ENCODE data around the gene SORCS1. TPM values are rescaled to one million over a fixed set of nuclear protein-coding genes. Genes with fewer than 3 reads are reported as not detected.

SORCS1 gene
- total RNA-seq, 1 experiment from 2014 or later = not detected

- H3K9me3 ChIP-seq (ENCODE audit: control insufficient read depth in 1 of 2, insufficient read depth in 1 of 2, low read depth in 1 of 2, low read length in 2 of 2) = peaks cover 25 to 54% of the 10 kb centered on the region in 2 experiments; a peak in 2 of 4 replicates
- no TSS peak for BruUV-seq (replicated peaks)
- no peaks in the 10 kb centered on the region for H3K9me2 ChIP-seq (ENCODE audit: insufficient read depth)
- DNase-seq (ENCODE audit: low read depth, low spot score) = no peak
- H3K4me2 ChIP-seq (ENCODE audit: low read length) = no peak overlapping the region
- POLR2A ChIA-PET = no interaction called here
- no peak overlapping the region for H3K9ac ChIP-seq (ENCODE audit: low read length)
- H3K27ac ChIP-seq (ENCODE audit: low read depth, low read length) = no peak overlapping the region
- CTCF ChIA-PET = no interaction called here
- H3K4me3 ChIP-seq (replicated peaks in 1 of 2; ENCODE audit: low read depth in 1 of 2, low read length in 2 of 2) = no peak overlapping the region
- H3K79me2 ChIP-seq (ENCODE audit: insufficient read depth, low read length) = no peaks in the 10 kb centered on the region
- RAD21 ChIA-PET (ENCODE audit: low non-redundant PET in 1 of 2, low total read pairs in 2 of 2, uncharacterized antibody in 2 of 2, unreplicated experiment in 2 of 2) = no interaction called here
- no peaks in the 10 kb centered on the region for H3K4me1 ChIP-seq (ENCODE audit: control insufficient read depth in 1 of 2, insufficient read depth in 2 of 2, low read length in 2 of 2)
- no peak overlapping the region for H2AFZ ChIP-seq (ENCODE audit: low read depth, low read length, poor library complexity, severe bottlenecking)
- ATAC-seq = no peak
- intact Hi-C loops (cut with micrococcal nuclease) = no loop called here
- TF ChIP-seq RAD21 (IDR thresholded peaks at IDR 0.05; ENCODE audit: low read depth) = no peak
- no peak for TF ChIP-seq TCF7L2 (IDR thresholded peaks at IDR 0.05; ENCODE audit: borderline replicate concordance, extremely low read depth, insufficient read depth, insufficient read length)
- TF ChIP-seq SP1 (IDR thresholded peaks at IDR 0.05; ENCODE audit: low read depth) = no peak
- H3K36me3 ChIP-seq (ENCODE audit: control insufficient read depth in 1 of 2, insufficient read depth in 2 of 2, low read length in 2 of 2) = no peaks in the 10 kb centered on the region
- no peaks in the 10 kb centered on the region for H3K27me3 ChIP-seq (ENCODE audit: insufficient read depth, low read length)
- H4K20me1 ChIP-seq (ENCODE audit: insufficient read depth) = no peaks in the 10 kb centered on the region
These were observed 486 bp upstream of the SORCS1 start for GRCh38 chr10:107164992-107165391.

- intact Hi-C loops (cut with micrococcal nuclease) = no loop called here
- CTCF ChIA-PET = no interaction called here
- Histone ChIP-seq H3K4me3 (replicated peaks in 1 of 2; ENCODE audit: low read depth in 1 of 2, low read length in 2 of 2) (no peak overlapping the region), H2AFZ (ENCODE audit: low read depth, low read length, poor library complexity, severe bottlenecking) (no peak overlapping the region), H3K9me2 (ENCODE audit: insufficient read depth) (no peaks in the 10 kb centered on the region), H3K9ac (ENCODE audit: low read length) (no peak overlapping the region), H3K79me2 (ENCODE audit: insufficient read depth, low read length) (no peaks in the 10 kb centered on the region), H3K27ac (ENCODE audit: low read depth, low read length) (no peak overlapping the region), H3K9me3 (ENCODE audit: control insufficient read depth in 1 of 2, insufficient read depth in 1 of 2, low read depth in 1 of 2, low read length in 2 of 2) (peaks cover 27 to 51% of the 10 kb centered on the region in 2 experiments; a peak in 2 of 4 replicates), H3K4me2 (ENCODE audit: low read length) (no peak overlapping the region), H3K27me3 (ENCODE audit: insufficient read depth, low read length) (no peaks in the 10 kb centered on the region), H3K36me3 (ENCODE audit: control insufficient read depth in 1 of 2, insufficient read depth in 2 of 2, low read length in 2 of 2) (no peaks in the 10 kb centered on the region), H3K4me1 (ENCODE audit: control insufficient read depth in 1 of 2, insufficient read depth in 2 of 2, low read length in 2 of 2) (no peaks in the 10 kb centered on the region), H4K20me1 (ENCODE audit: insufficient read depth) (no peaks in the 10 kb centered on the region)
- BruUV-seq (replicated peaks) = no TSS peak
- ATAC-seq (no peak), DNase-seq (ENCODE audit: low read depth, low spot score) (no peak)
- POLR2A ChIA-PET = no interaction called here
- RAD21 ChIA-PET (ENCODE audit: low non-redundant PET in 1 of 2, low total read pairs in 2 of 2, uncharacterized antibody in 2 of 2, unreplicated experiment in 2 of 2) = no interaction called here
- TF ChIP-seq ELF1 (IDR thresholded peaks at IDR 0.05; ENCODE audit: borderline replicate concordance, low read depth) (no peak), MAX (IDR thresholded peaks at IDR 0.05) (no peak), JUND (IDR thresholded peaks at IDR 0.05) (no peak), POLR2A (IDR thresholded peaks at IDR 0.05; ENCODE audit: borderline replicate concordance, extremely low read depth, insufficient read depth, insufficient read length) (no peak), ATF3 (IDR thresholded peaks at IDR 0.05) (no peak), SP1 (IDR thresholded peaks at IDR 0.05; ENCODE audit: low read depth) (no peak), SRF (IDR thresholded peaks at IDR 0.05; ENCODE audit: low read depth) (no peak), EZH2phosphoT487 (IDR thresholded peaks at IDR 0.05; ENCODE audit: borderline replicate concordance) (no peak), ZNF274 (IDR thresholded peaks at IDR 0.05; ENCODE audit: low read depth, low read length) (no peak), POLR2AphosphoS5 (IDR thresholded peaks at IDR 0.05; ENCODE audit: low read depth, low read length) (no peak), EGR1 (IDR thresholded peaks at IDR 0.05; ENCODE audit: low read depth) (no peak), REST (IDR thresholded peaks at IDR 0.05; ENCODE audit: low read depth) (no peak), RAD21 (IDR thresholded peaks at IDR 0.05; ENCODE audit: low read depth) (no peak), TCF7L2 (IDR thresholded peaks at IDR 0.05; ENCODE audit: borderline replicate concordance, extremely low read depth, insufficient read depth, insufficient read length) (no peak), FOSL1 (IDR thresholded peaks at IDR 0.05; ENCODE audit: low read depth) (no peak), CBX3 (IDR thresholded peaks at IDR 0.05; ENCODE audit: low read depth) (no peak)
These were observed 1.2 kb downstream of the SORCS1 start for GRCh38 chr10:107163076-107163855.

All from HCT116 (cell line).